Ovary (tissue), 9 donors: Measurements from ENCODE around the gene FBN1. TPM values are rescaled to one million over a fixed set of nuclear protein-coding genes. Genes with fewer than 3 reads are reported as not detected.

Source experiments
- DNase-seq, 5 donors: peaks; one replicate each; pipeline ENCODE4 v3.0.0-alpha.2; 2019 to 2020
- H3K27ac ChIP-seq, 2 donors: fragments of 200-600 bp; one replicate each; pipeline versions ENCODE4 v1.5.1 to v1.8.0; 2019 to 2022
- H3K27me3 ChIP-seq: fragments of 200-600 bp; one replicate; pipeline ENCODE4 v1.8.0; 2022
- H3K36me3 ChIP-seq: fragments of 200-600 bp; sonication (generic); one replicate; pipeline ENCODE4 v1.5.1; 2019
- H3K4me1 ChIP-seq: one replicate; pipeline ENCODE4 v1.8.1; 2013; ENCODE audit warnings: mild to moderate bottlenecking, moderate library complexity; ENCODE audit not compliant: insufficient read depth
- H3K4me3 ChIP-seq: fragments of 200-600 bp; sonication (generic); one replicate; pipeline ENCODE4 v1.5.1; 2017
- H3K9me3 ChIP-seq, 2 donors: fragments of 200-600 bp in 1 of 2; sonication (generic) in 1 of 2; one replicate each; pipeline versions ENCODE4 v1.5.1 to v1.8.1; 2013 to 2019; ENCODE audit warnings: mild to moderate bottlenecking in 1 of 2, moderate library complexity in 1 of 2
- EP300 ChIP-seq: sonication (generic); formaldehyde crosslinking; IDR thresholded peaks from one replicate; pipeline ENCODE4 v1.6.1; 2017; ENCODE audit warnings: antibody characterized with exemption
- POLR2A ChIP-seq: fragments of 450-650 bp; IDR thresholded peaks from one replicate; pipeline ENCODE4 v1.6.1; 2017; ENCODE audit warnings: antibody characterized with exemption, mild to moderate bottlenecking, moderate library complexity
- WGBS, 3 donors: extraction: QIAGEN DNeasy Blood & Tissue Kit in 1 of 3; methylation state at CpG; one replicate each; pipeline versions ENCODE4 v1.1.5 to v1.1.7; 2013 to 2017; 5-methylcytosine and 5-hydroxymethylcytosine counted together
- intact Hi-C, 4 donors: fragments of 100-400 bp; cut with DNase I; formaldehyde crosslinking; loops; one replicate each; pipeline versions ENCODE4 v1.11.0 to v1.15.1; 2022 to 2023
- polyA plus RNA-seq, 2 donors: library from polyadenylated mRNA; stranded (reverse); fragments of 200-250 nt in 1 of 2; fragments of 350-450 nt in 1 of 2; fragmentation: Illumina TruSeq in 1 of 2; extraction: RNeasy Lipid Tissue Mini Kit (QIAGEN cat#74804) in 1 of 2; gene quantifications; one replicate each; pipeline ENCODE4 v1.2.3, GENCODE V29; 2013 to 2014
- total RNA-seq, 7 donors: library from RNA; depleted of rRNA in 2 of 7; stranded (reverse); fragments of >200 nt in 2 of 7; fragmentation: NEBNext Ultra II Directional in 3 of 7; extraction: Animal tissue kit (Norgen Biotek cat#: 25700) in 3 of 7; gene quantifications; one replicate each; pipeline versions ENCODE4 v1.1.0 to v1.2.4, GENCODE V29; 2016 to 2023
- TF ChIP-seq, protein P1 (sequence below), 3 donors: fragments of 450-650 bp in 2 of 3; fragments of 200-600 bp in 1 of 3; IDR thresholded peaks; one replicate each; pipeline versions ENCODE4 v1.5.1 to v1.8.0; 2016 to 2022; ENCODE audit warnings: antibody characterized with exemption in 3 of 3, mild to moderate bottlenecking in 1 of 3
- donor health status: DM: no; HTN: no; CAD: no; lungs with moderate emphysema.
- donor health status: DM: no; HTN: no; CAD: no.
- donor health status: Bipolar disorder and iron deficiency.
- donor health status: DM: yes; HTN: yes; CAD: no.
- donor health status: DM: no; HTN: no; CAD: no.
- donor health status: DM: yes; HTN: yes; CAD: no.

Gene FBN1
- total and polyA plus RNA-seq, 9 donors: 62.5 to 159 (median 97.4) TPM

GRCh38 chr15:48427960-48428547 lies 217.5 kb downstream of the FBN1 start:
- intact Hi-C loops: no loop called here
- no peak overlapping the region for H3K4me3 ChIP-seq
- no peak for DNase-seq
- no peak overlapping the region for H3K27ac ChIP-seq
- TF ChIP-seq EP300 (no peak), POLR2A (no peak)
- TF ChIP-seq, protein P1, sequence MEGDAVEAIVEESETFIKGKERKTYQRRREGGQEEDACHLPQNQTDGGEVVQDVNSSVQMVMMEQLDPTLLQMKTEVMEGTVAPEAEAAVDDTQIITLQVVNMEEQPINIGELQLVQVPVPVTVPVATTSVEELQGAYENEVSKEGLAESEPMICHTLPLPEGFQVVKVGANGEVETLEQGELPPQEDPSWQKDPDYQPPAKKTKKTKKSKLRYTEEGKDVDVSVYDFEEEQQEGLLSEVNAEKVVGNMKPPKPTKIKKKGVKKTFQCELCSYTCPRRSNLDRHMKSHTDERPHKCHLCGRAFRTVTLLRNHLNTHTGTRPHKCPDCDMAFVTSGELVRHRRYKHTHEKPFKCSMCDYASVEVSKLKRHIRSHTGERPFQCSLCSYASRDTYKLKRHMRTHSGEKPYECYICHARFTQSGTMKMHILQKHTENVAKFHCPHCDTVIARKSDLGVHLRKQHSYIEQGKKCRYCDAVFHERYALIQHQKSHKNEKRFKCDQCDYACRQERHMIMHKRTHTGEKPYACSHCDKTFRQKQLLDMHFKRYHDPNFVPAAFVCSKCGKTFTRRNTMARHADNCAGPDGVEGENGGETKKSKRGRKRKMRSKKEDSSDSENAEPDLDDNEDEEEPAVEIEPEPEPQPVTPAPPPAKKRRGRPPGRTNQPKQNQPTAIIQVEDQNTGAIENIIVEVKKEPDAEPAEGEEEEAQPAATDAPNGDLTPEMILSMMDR (IDR thresholded peaks at IDR 0.05): no peak
- 73 to 79% (median 74%) methylated on average over 8 of the region's 8 CpGs for WGBS, 3 donors
- H3K27me3 ChIP-seq: no peaks in the 10 kb centered on the region
- no peaks in the 10 kb centered on the region for H3K9me3 ChIP-seq
- no peaks in the 10 kb centered on the region for H3K36me3 ChIP-seq
- H3K4me1 ChIP-seq: peaks cover 1% of the 10 kb centered on the region

DNA sequence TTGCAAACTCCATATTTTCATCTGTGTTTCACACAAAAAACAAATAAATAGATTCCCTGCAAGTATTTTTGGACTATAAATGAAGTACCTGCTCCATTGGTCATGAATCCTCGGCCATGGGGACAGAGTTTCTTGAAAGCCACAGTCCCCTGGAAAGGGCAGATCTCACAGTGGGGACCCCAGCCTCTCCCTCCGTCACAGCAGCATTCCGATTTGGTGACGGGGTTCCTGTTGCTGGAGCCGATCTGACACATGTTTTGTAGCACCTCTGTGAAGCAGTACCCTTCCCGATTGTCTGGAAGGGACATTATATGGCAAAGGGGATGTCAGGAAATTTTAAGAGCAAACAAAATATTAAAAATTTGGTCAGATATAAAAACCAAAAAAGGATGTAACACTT lies 218.0 kb downstream of the FBN1 start:
- 86 to 96% (median 96%) methylated on average over 6 of the region's 6 CpGs for WGBS, 3 donors

DNA sequence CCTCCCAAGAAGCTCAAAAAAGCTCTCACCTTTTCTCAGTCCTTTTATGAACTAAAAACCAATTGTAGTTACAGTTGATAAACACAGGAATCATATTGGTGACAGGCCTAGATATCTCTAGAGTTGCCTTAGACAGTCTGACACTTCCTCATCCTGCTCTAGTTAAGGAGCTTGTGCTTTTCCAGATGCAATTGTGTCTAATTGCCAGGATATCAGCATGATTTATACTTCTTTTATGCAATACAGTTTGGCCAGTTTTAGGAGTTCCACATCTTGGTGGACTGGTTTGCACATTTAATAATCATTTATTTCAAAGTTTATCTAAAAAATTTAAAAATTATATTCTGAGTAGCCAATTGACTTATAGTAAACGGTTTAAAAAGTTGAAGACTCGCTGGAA lies 218.6 kb downstream of the FBN1 start:
- TF ChIP-seq EP300: no peak
- TF ChIP-seq POLR2A: no peak
- TF ChIP-seq, protein P1 (IDR thresholded peaks at IDR 0.05): no peak
- H3K9me3 ChIP-seq: no peaks in the 10 kb centered on the region
- no peak for DNase-seq
- no peak overlapping the region for H3K4me3 ChIP-seq
- no peak overlapping the region for H3K27ac ChIP-seq
- intact Hi-C loops: no loop called here
- H3K4me1 ChIP-seq: peaks cover 1% of the 10 kb centered on the region
- no peaks in the 10 kb centered on the region for H3K27me3 ChIP-seq
- peaks cover 2% of the 10 kb centered on the region for H3K36me3 ChIP-seq
- 38 to 46% (median 40%) methylated on average over 2 of the region's 2 CpGs for WGBS, 3 donors

More for the DNA sequence above, 218.0 kb downstream of the FBN1 start:
- H3K27ac ChIP-seq: no peak overlapping the region
- TF ChIP-seq POLR2A: no peak
- TF ChIP-seq, protein P1 (IDR thresholded peaks at IDR 0.05): no peak
- TF ChIP-seq EP300: no peak
- H3K9me3 ChIP-seq: no peaks in the 10 kb centered on the region
- H3K4me3 ChIP-seq: no peak overlapping the region
- H3K27me3 ChIP-seq: no peaks in the 10 kb centered on the region
- H3K36me3 ChIP-seq: peaks cover 2% of the 10 kb centered on the region
- H3K4me1 ChIP-seq: peaks cover 1% of the 10 kb centered on the region
- intact Hi-C loops: no loop called here
- no peak for DNase-seq

DNA sequence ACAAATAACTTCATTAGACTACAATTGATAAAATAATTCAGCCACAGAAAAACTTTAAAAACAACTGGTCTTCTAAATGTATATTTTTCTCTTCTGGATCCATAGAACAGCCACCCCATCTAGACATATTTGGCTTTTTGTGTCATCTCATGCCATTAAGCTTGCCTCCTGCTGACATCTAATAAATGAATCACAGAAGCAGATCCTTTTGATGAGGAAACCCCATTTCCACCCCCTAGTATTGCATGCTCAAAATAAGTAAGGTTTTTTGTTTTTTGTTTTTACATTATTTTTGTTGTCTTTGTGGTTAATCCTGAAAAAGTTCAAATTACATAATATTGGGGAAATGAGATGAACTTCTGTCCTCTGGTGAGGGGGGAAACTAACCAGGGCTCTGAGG lies 219.5 kb downstream of the FBN1 start:
- Histone ChIP-seq H3K27me3 (no peaks in the 10 kb centered on the region), H3K9me3 (no peaks in the 10 kb centered on the region), H3K27ac (no peak overlapping the region), H3K36me3 (peaks cover 2% of the 10 kb centered on the region), H3K4me3 (no peak overlapping the region), H3K4me1 (peaks cover 1% of the 10 kb centered on the region)
- TF ChIP-seq, protein P1 (IDR thresholded peaks at IDR 0.05): no peak
- TF ChIP-seq POLR2A (no peak), EP300 (no peak)
- DNase-seq: no peak
- intact Hi-C loops: no loop called here
